Mucosa of descending colon (tissue), 3 donors: ENCODE measurements around the gene SH2D3A. TPM values are rescaled to one million over a fixed set of nuclear protein-coding genes. Genes with fewer than 3 reads are reported as not detected.

Experiments
- ATAC-seq: fragments of 200-7000 bp; cut with Tn5 transposase; one replicate; pipeline ENCODE4 v1.9.1; 2020; ENCODE audit warnings: mild to moderate bottlenecking, moderate library complexity
- DNase-seq, 3 donors: peaks; one replicate each; pipeline ENCODE4 v3.0.0-alpha.2; 2020
- H3K36me3 ChIP-seq: fragments of 200-600 bp; one replicate; pipeline ENCODE4 v1.8.0; 2021; ENCODE audit warnings: low read depth, mild to moderate bottlenecking
- H3K4me1 ChIP-seq: fragments of 200-600 bp; one replicate; pipeline ENCODE4 v1.8.0; 2021; ENCODE audit warnings: low read depth, mild to moderate bottlenecking
- H3K4me3 ChIP-seq: fragments of 200-600 bp; one replicate; pipeline ENCODE4 v1.8.0; 2021; ENCODE audit warnings: mild to moderate bottlenecking
- H3K9me3 ChIP-seq: fragments of 200-600 bp; one replicate; pipeline ENCODE4 v1.8.0; 2021; ENCODE audit warnings: mild to moderate bottlenecking
- CTCF ChIP-seq: fragments of 200-600 bp; IDR thresholded peaks from one replicate; pipeline ENCODE4 v1.8.0; 2022; ENCODE audit warnings: antibody characterized with exemption, mild to moderate bottlenecking
- intact Hi-C, 2 donors: fragments of 100-400 bp; cut with DNase I in 1 of 2; cut with micrococcal nuclease in 1 of 2; formaldehyde crosslinking; loops; one replicate each; pipeline versions ENCODE4 v1.11.0 to v1.11.1; 2022; cut with DNase I, micrococcal nuclease
- total RNA-seq, 3 donors: library from RNA; stranded (reverse); fragmentation: NEBNext Ultra II Directional in 2 of 3; extraction: Animal tissue kit (Norgen Biotek cat#: 25700) in 2 of 3; gene quantifications; one replicate each; pipeline versions ENCODE4 v1.2.1 to v1.2.4, GENCODE V29; 2021 to 2023
- donor health status: DM: no; HTN: no; CAD: no; lungs with moderate emphysema.
- donor health status: DM: no; HTN: no; CAD: no.
- donor health status: DM: no; HTN: yes; CAD: no.

SH2D3A gene
- total RNA-seq, 3 donors from 2014 or later, result 26.4 to 80.5 (median 40.5) TPM

- H3K36me3 ChIP-seq, result no peaks in the 10 kb centered on the region
- H3K4me3 ChIP-seq, result peak within 1 kb of the TSS; percentile 69
- peaks cover 36% of the 10 kb centered on the region for H3K4me1 ChIP-seq
- H3K9me3 ChIP-seq, result no peaks in the 10 kb centered on the region
- intact Hi-C loops, result no loop called here
- TF ChIP-seq CTCF, result no peak
- ATAC-seq (peak; percentile 54), DNase-seq (peak; percentile 88 to 93 (median 93))
These were observed 27.8 kb downstream of the SH2D3A start, which contains the start of gene TRIP10 for GRCh38 chr19:6739390-6739882. Gene TRIP10 (plus strand): TSS chr19:6739680. CDS start chr19:6739762, 82 bp downstream.

- intact Hi-C loops, result no loop called here
- H3K4me3 ChIP-seq, result no peak overlapping the region
- TF ChIP-seq CTCF, result no peak
- no peaks in the 10 kb centered on the region for H3K36me3 ChIP-seq
- H3K4me1 ChIP-seq, result peaks cover 31% of the 10 kb centered on the region
- no peaks in the 10 kb centered on the region for H3K9me3 ChIP-seq
- DNase-seq (peak; percentile 76 to 87 (median 85)), ATAC-seq (peak; percentile 18)
These were observed 28.3 kb downstream of the SH2D3A start for GRCh38 chr19:6738787-6739389.

- DNase-seq, result peak; percentile 92 to 99 (median 94)
- ATAC-seq, result peak; percentile 47
- intact Hi-C loops, result no loop called here
These were observed 29.1 kb downstream of the SH2D3A start for GRCh38 chr19:6737873-6738786.

GRCh38 chr19:6737284-6737872 lies 29.9 kb downstream of the SH2D3A start, which contains the start of gene GPR108:
Gene GPR108 (minus strand): TSS chr19:6737580. CDS start chr19:6737576, 4 bp downstream.
- H3K4me1 ChIP-seq, result peaks cover 30% of the 10 kb centered on the region
- ATAC-seq, result peak; percentile 73

More at GRCh38 chr19:6737873-6738786, 29.1 kb downstream of the SH2D3A start:
- H3K4me3 ChIP-seq, result peak overlapping the region; percentile 85
- TF ChIP-seq CTCF, result peak; percentile 49
- H3K9me3 ChIP-seq, result no peaks in the 10 kb centered on the region
- H3K36me3 ChIP-seq, result no peaks in the 10 kb centered on the region
- H3K4me1 ChIP-seq, result peaks cover 30% of the 10 kb centered on the region

More at GRCh38 chr19:6737284-6737872, 29.9 kb downstream of the SH2D3A start, which contains the start of gene GPR108:
- Histone ChIP-seq H3K9me3 (no peaks in the 10 kb centered on the region), H3K4me3 (peak within 1 kb of the TSS; percentile 85), H3K36me3 (no peaks in the 10 kb centered on the region)
- intact Hi-C loops, result no loop called here
- peak; percentile 99 to 100 (median 99) for DNase-seq
- no peak for TF ChIP-seq CTCF
